Duodenal mucosa (tissue), 2 donors: Measurements from ENCODE around the gene IFITM5.

Source experiments
- H3K27ac ChIP-seq: one replicate; pipeline ENCODE4 v1.7.0; 2013; ENCODE audit warnings: low read depth, low read length
- H3K27me3 ChIP-seq, 2 donors: one replicate each; pipeline ENCODE4 v1.7.0; 2013; ENCODE audit warnings: low read length in 2 of 2, control low read depth in 1 of 2; ENCODE audit not compliant: insufficient read depth in 2 of 2, control insufficient read depth in 1 of 2
- H3K36me3 ChIP-seq, 2 donors: one replicate each; pipeline ENCODE4 v1.7.0; 2013; ENCODE audit warnings: low read length in 2 of 2, control low read depth in 1 of 2; ENCODE audit not compliant: insufficient read depth in 2 of 2, control insufficient read depth in 1 of 2
- H3K4me1 ChIP-seq, 2 donors: one replicate each; pipeline ENCODE4 v1.7.0; 2013; ENCODE audit warnings: low read length in 2 of 2, control low read depth in 1 of 2; ENCODE audit not compliant: insufficient read depth in 2 of 2, control insufficient read depth in 1 of 2
- H3K4me3 ChIP-seq, 2 donors: one replicate each; pipeline ENCODE4 v1.7.0; 2013; ENCODE audit warnings: low read length in 2 of 2, low read depth in 1 of 2
- H3K9ac ChIP-seq, 2 donors: one replicate each; pipeline ENCODE4 v1.7.0; 2013; ENCODE audit warnings: low read length in 2 of 2, low read depth in 1 of 2
- H3K9me3 ChIP-seq, 2 donors: one replicate each; pipeline ENCODE4 v1.7.0; 2013; ENCODE audit warnings: low read length in 2 of 2, control low read depth in 1 of 2; ENCODE audit not compliant: control insufficient read depth in 1 of 2

The IFITM5 gene

GRCh38 chr11:281486-282161 is 17.7 kb downstream of the IFITM5 start:
- H3K9ac ChIP-seq = peak overlapping the region; percentile 71 to 73
- peaks cover 11 to 30% of the 10 kb centered on the region in 2 donors for H3K36me3 ChIP-seq
- peak overlapping the region; percentile 76 to 78 for H3K4me3 ChIP-seq
- no peak overlapping the region for H3K27ac ChIP-seq
- peaks cover 12 to 23% of the 10 kb centered on the region in 2 donors for H3K27me3 ChIP-seq
- no peaks in the 10 kb centered on the region for H3K9me3 ChIP-seq
- H3K4me1 ChIP-seq = peaks cover 17 to 48% of the 10 kb centered on the region in 2 donors

- Histone ChIP-seq H3K9ac (peak overlapping the region; percentile 71 to 73), H3K36me3 (peaks cover 15 to 30% of the 10 kb centered on the region in 2 donors), H3K27me3 (peaks cover 12 to 23% of the 10 kb centered on the region in 2 donors), H3K9me3 (peaks cover 0 to 6% of the 10 kb centered on the region in 2 donors), H3K4me3 (peak overlapping the region; percentile 76 to 78), H3K4me1 (peaks cover 17 to 43% of the 10 kb centered on the region in 2 donors), H3K27ac (peak overlapping the region; percentile 17)
These were observed 18.4 kb downstream of the IFITM5 start for GRCh38 chr11:280706-281485.

- Histone ChIP-seq H3K27ac (peak overlapping the region; percentile 89), H3K9ac (peak overlapping the region; percentile 71 to 99), H3K4me3 (peak overlapping the region; percentile 76 to 89), H3K36me3 (peaks cover 15 to 24% of the 10 kb centered on the region in 2 donors), H3K27me3 (peaks cover 12 to 23% of the 10 kb centered on the region in 2 donors), H3K4me1 (peaks cover 14 to 41% of the 10 kb centered on the region in 2 donors), H3K9me3 (peaks cover 0 to 6% of the 10 kb centered on the region in 2 donors)
These were observed 19.2 kb downstream of the IFITM5 start for GRCh38 chr11:279966-280705.

GRCh38 chr11:279040-279965 is 20.0 kb downstream of the IFITM5 start:
- Histone ChIP-seq H3K9ac (peak overlapping the region; percentile 71 to 99), H3K27me3 (peaks cover 12 to 23% of the 10 kb centered on the region in 2 donors), H3K9me3 (peaks cover 0 to 6% of the 10 kb centered on the region in 2 donors), H3K27ac (peak overlapping the region; percentile 89), H3K4me1 (peaks cover 14 to 40% of the 10 kb centered on the region in 2 donors), H3K36me3 (peaks cover 15 to 20% of the 10 kb centered on the region in 2 donors), H3K4me3 (peak overlapping the region; percentile 76 to 89)

- peak within 1 kb of the TSS; percentile 89 for H3K27ac ChIP-seq
- peak within 1 kb of the TSS; percentile 71 to 99 for H3K9ac ChIP-seq
- H3K27me3 ChIP-seq = peaks cover 12 to 23% of the 10 kb centered on the region in 2 donors
- peaks cover 0 to 6% of the 10 kb centered on the region in 2 donors for H3K9me3 ChIP-seq
- peaks cover 14 to 31% of the 10 kb centered on the region in 2 donors for H3K4me1 ChIP-seq
- H3K36me3 ChIP-seq = peaks cover 12 to 15% of the 10 kb centered on the region in 2 donors
- peak within 1 kb of the TSS; percentile 76 to 89 for H3K4me3 ChIP-seq
These were observed 21.1 kb downstream of the IFITM5 start, which contains the start of gene NLRP6 for GRCh38 chr11:278001-278951. TSS of gene NLRP6 (plus strand) at chr11:278407. CDS start at chr11:278570, 163 bp downstream.

- H3K27ac ChIP-seq = no peak overlapping the region
- no peak overlapping the region for H3K9ac ChIP-seq
- H3K9me3 ChIP-seq = peaks cover 0 to 6% of the 10 kb centered on the region in 2 donors
- peaks cover 0 to 4% of the 10 kb centered on the region in 2 donors for H3K36me3 ChIP-seq
- H3K4me1 ChIP-seq = peaks cover 16 to 27% of the 10 kb centered on the region in 2 donors
- no peak overlapping the region for H3K4me3 ChIP-seq
- H3K27me3 ChIP-seq = peaks cover 0 to 7% of the 10 kb centered on the region in 2 donors
These were observed 23.1 kb downstream of the IFITM5 start for GRCh38 chr11:276219-276618.

- peaks cover 0 to 4% of the 10 kb centered on the region in 2 donors for H3K36me3 ChIP-seq
- H3K9ac ChIP-seq = peak overlapping the region; percentile 13 to 59
- peaks cover 0 to 6% of the 10 kb centered on the region in 2 donors for H3K9me3 ChIP-seq
- peak overlapping the region; percentile 86 for H3K27ac ChIP-seq
- H3K4me1 ChIP-seq = peaks cover 32 to 34% of the 10 kb centered on the region in 2 donors
- no peak overlapping the region for H3K4me3 ChIP-seq
- no peaks in the 10 kb centered on the region for H3K27me3 ChIP-seq
These were observed 26.5 kb downstream of the IFITM5 start for GRCh38 chr11:272931-273198.

GRCh38 chr11:272195-272930 is 27.0 kb downstream of the IFITM5 start:
- Histone ChIP-seq H3K9me3 (peaks cover 0 to 6% of the 10 kb centered on the region in 2 donors), H3K27me3 (no peaks in the 10 kb centered on the region), H3K9ac (peak overlapping the region; percentile 59 to 63), H3K36me3 (peaks cover 0 to 4% of the 10 kb centered on the region in 2 donors), H3K4me3 (peak overlapping the region; percentile 13 to 34), H3K4me1 (peaks cover 32 to 34% of the 10 kb centered on the region in 2 donors), H3K27ac (peak overlapping the region; percentile 86)
